Keratinocyte (primary cell): ENCODE results near the gene SHMT2. TPM values are rescaled to one million over a fixed set of nuclear protein-coding genes. Genes with fewer than 3 reads are reported as not detected.

ENCODE experiments used
- DNase-seq: peaks from one replicate; pipeline ENCODE4 v3.0.0-alpha.2; 2011; ENCODE audit warnings: low read depth, missing footprints, low spot score
- FAIRE-seq: peaks from 2 replicates; lab custom pipeline; 2011; peaks lifted over from hg19 to GRCh38; lab: Jason Lieb, UNC
- H2AFZ ChIP-seq: 2 replicates; pipeline ENCODE4 v1.6.0; 2012; ENCODE audit warnings: low read length, control low read depth, inconsistent platforms; ENCODE audit not compliant: control insufficient read depth
- H3K27ac ChIP-seq: 2 replicates; pipeline ENCODE4 v1.5.1; 2011; ENCODE audit warnings: low read length; ENCODE audit not compliant: control insufficient read depth, insufficient read depth
- H3K27me3 ChIP-seq: 3 replicates; pipeline ENCODE4 v1.6.0; 2011; ENCODE audit warnings: low read length; ENCODE audit not compliant: control insufficient read depth, insufficient read depth; ENCODE audit errors: extremely low read depth
- H3K36me3 ChIP-seq, 2 experiments: 2 replicates in 1 of 2; 3 replicates in 1 of 2; pipeline ENCODE4 v1.5.1; 2011; ENCODE audit warnings: low read length in 2 of 2, mild to moderate bottlenecking in 1 of 2; ENCODE audit not compliant: control insufficient read depth in 2 of 2, insufficient read depth in 2 of 2; ENCODE audit errors: extremely low read depth in 1 of 2
- H3K4me1 ChIP-seq: 3 replicates; pipeline ENCODE4 v1.5.1; 2011; ENCODE audit warnings: low read length; ENCODE audit not compliant: control insufficient read depth, insufficient read depth; ENCODE audit errors: extremely low read depth
- H3K4me2 ChIP-seq: 3 replicates; pipeline ENCODE4 v1.6.0; 2011; ENCODE audit warnings: low read depth, low read length; ENCODE audit not compliant: control insufficient read depth, insufficient read depth; ENCODE audit errors: extremely low read depth
- H3K4me3 ChIP-seq, 3 experiments: fragments of 200-600 bp in 1 of 3; sonication (generic) in 1 of 3; 2 replicates in 2 of 3; 3 replicates in 1 of 3; pipeline ENCODE4 v1.5.1; 2011 to 2016; ENCODE audit warnings: low read length in 3 of 3, mild to moderate bottlenecking in 3 of 3, control low read depth in 2 of 3, inconsistent platforms in 1 of 3, low read depth in 1 of 3, mixed read lengths in 1 of 3, mixed run types in 1 of 3, moderate library complexity in 1 of 3; ENCODE audit not compliant: control insufficient read depth in 2 of 3, insufficient read depth in 2 of 3; ENCODE audit errors: extremely low read depth in 1 of 3
- H3K79me2 ChIP-seq: 2 replicates; pipeline ENCODE4 v1.6.0; 2012; ENCODE audit warnings: low read length; ENCODE audit not compliant: control insufficient read depth, insufficient read depth
- H3K9ac ChIP-seq: 3 replicates; pipeline ENCODE4 v1.6.0; 2011; ENCODE audit warnings: low read length; ENCODE audit not compliant: control insufficient read depth, insufficient read depth; ENCODE audit errors: extremely low read depth
- H3K9me1 ChIP-seq: 3 replicates; pipeline ENCODE4 v1.6.0; 2011; ENCODE audit warnings: low read length; ENCODE audit not compliant: control insufficient read depth, insufficient read depth; ENCODE audit errors: extremely low read depth
- H3K9me3 ChIP-seq: 2 replicates; pipeline ENCODE4 v1.5.1; 2012; ENCODE audit warnings: low read depth, low read length; ENCODE audit not compliant: control insufficient read depth
- H4K20me1 ChIP-seq: 3 replicates; pipeline ENCODE4 v1.6.0; 2011; ENCODE audit warnings: low read length; ENCODE audit not compliant: control insufficient read depth, insufficient read depth; ENCODE audit errors: extremely low read depth
- EZH2 ChIP-seq: IDR thresholded peaks from one replicate; pipeline ENCODE4 v1.6.1; 2012; ENCODE audit warnings: inconsistent platforms, mild to moderate bottlenecking, low read length, moderate library complexity
- dilution Hi-C: fragments of 300-500 bp; cut with MboI; formaldehyde crosslinking; loops from one replicate; pipeline ENCODE4 v1.7.0; 2020; ENCODE audit warnings: low sequenced_read_pairs; ENCODE audit not compliant: extremely low pct_ligation_motif_present
- polyA plus RNA-seq, 5 experiments: library from polyadenylated mRNA; depleted of rRNA in 3 of 5; stranded (reverse) in 3 of 5; stranded (forward) in 1 of 5; unstranded in 1 of 5; fragments of >200 nt; gene quantifications; 1 replicate in 1 of 5; 2 replicates in 3 of 5; 3 replicates in 1 of 5; pipeline versions ENCODE4 v1.2.1 to v1.2.3, GENCODE V29; 2011 to 2012; ENCODE audit warnings: missing spikeins in 2 of 5, low read depth in 1 of 5, low replicate concordance in 1 of 5
- TF ChIP-seq, protein P1 (sequence below), 3 experiments: IDR thresholded peaks in 1 of 3; conservative IDR thresholded peaks in 1 of 3; optimal IDR thresholded peaks in 1 of 3; 2 replicates in 2 of 3; 3 replicates in 1 of 3; pipeline versions ENCODE3 to v1.5.1; 2011; ENCODE audit warnings: low read length in 3 of 3, mild to moderate bottlenecking in 3 of 3, moderate library complexity in 2 of 3, control low read depth in 1 of 3, inconsistent platforms in 1 of 3; ENCODE audit not compliant: insufficient read depth in 2 of 3; ENCODE audit errors: extremely low read depth in 1 of 3

SHMT2 gene
- polyA plus RNA-seq, 1 donor (not counting 4 experiments of a cell fraction or from before 2014, with no cell fraction given) = 128 TPM

DNA sequence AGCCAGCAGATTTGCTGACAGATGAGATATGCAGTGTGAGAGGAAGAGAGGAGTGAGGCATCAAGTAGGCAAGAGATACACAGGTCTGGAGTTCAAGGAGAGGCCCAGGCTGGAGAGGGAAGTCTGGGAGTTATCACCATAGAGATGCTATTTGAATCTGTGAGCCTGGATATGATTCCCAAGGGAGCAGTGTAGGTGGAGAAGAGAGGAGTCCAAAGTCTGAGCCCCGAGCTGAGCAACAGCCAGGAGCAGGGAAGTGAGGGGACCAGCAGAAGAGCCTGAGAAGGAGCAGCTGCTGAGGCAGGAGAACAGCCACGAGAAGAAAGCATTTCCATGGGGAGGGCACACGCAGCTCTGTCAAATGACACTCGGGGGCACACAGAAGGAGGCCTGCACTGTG, 33.1 kb upstream of the SHMT2 start:
- no peaks in the 10 kb centered on the region for H3K9me3 ChIP-seq
- H4K20me1 ChIP-seq = no peaks in the 10 kb centered on the region
- no peaks in the 10 kb centered on the region for H3K9me1 ChIP-seq
- H3K4me2 ChIP-seq = no peak overlapping the region
- peaks cover 0 to 47% of the 10 kb centered on the region in 2 experiments for H3K36me3 ChIP-seq
- no peak overlapping the region for H2AFZ ChIP-seq
- TF ChIP-seq, protein P1, sequence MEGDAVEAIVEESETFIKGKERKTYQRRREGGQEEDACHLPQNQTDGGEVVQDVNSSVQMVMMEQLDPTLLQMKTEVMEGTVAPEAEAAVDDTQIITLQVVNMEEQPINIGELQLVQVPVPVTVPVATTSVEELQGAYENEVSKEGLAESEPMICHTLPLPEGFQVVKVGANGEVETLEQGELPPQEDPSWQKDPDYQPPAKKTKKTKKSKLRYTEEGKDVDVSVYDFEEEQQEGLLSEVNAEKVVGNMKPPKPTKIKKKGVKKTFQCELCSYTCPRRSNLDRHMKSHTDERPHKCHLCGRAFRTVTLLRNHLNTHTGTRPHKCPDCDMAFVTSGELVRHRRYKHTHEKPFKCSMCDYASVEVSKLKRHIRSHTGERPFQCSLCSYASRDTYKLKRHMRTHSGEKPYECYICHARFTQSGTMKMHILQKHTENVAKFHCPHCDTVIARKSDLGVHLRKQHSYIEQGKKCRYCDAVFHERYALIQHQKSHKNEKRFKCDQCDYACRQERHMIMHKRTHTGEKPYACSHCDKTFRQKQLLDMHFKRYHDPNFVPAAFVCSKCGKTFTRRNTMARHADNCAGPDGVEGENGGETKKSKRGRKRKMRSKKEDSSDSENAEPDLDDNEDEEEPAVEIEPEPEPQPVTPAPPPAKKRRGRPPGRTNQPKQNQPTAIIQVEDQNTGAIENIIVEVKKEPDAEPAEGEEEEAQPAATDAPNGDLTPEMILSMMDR (optimal IDR thresholded peaks at IDR 0.05 in 1 of 3, IDR thresholded peaks at IDR 0.05 in 1 of 3, conservative IDR thresholded peaks at IDR 0.05 in 1 of 3; ENCODE audit: extremely low read depth in 1 of 3, insufficient read depth in 2 of 3, low read length in 3 of 3) = no peak
- no peak for TF ChIP-seq EZH2
- H3K4me1 ChIP-seq = no peaks in the 10 kb centered on the region
- DNase-seq = no peak
- dilution Hi-C loops = no loop called here
- H3K4me3 ChIP-seq = no peak overlapping the region
- no peaks in the 10 kb centered on the region for H3K79me2 ChIP-seq
- H3K9ac ChIP-seq = no peak overlapping the region
- no peaks in the 10 kb centered on the region for H3K27me3 ChIP-seq
- no peak overlapping the region for H3K27ac ChIP-seq
- no peak for FAIRE-seq

DNA sequence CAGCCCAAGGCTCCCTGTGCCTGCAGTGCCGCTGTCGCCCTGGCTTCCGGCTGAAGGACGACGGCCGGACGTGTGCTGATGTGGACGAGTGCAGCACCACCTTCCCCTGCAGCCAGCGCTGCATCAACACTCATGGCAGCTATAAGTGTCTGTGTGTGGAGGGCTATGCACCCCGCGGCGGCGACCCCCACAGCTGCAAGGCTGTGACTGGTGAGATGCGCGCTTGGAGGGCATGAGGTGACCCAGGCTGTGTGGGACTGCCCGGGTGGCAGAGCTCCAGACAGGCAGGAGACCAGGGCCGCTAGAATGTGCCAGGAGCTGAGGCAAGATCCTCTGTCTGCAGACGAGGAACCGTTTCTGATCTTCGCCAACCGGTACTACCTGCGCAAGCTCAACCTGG, 32.6 kb upstream of the SHMT2 start:
- H3K36me3 ChIP-seq = peaks cover 0 to 44% of the 10 kb centered on the region in 2 experiments
- FAIRE-seq = no peak
- dilution Hi-C loops = no loop called here

More for the DNA sequence above, 32.6 kb upstream of the SHMT2 start:
- no peak overlapping the region for H3K27ac ChIP-seq
- H2AFZ ChIP-seq = no peak overlapping the region
- H3K79me2 ChIP-seq = no peaks in the 10 kb centered on the region
- DNase-seq = no peak
- TF ChIP-seq EZH2 = no peak
- TF ChIP-seq, protein P1 (optimal IDR thresholded peaks at IDR 0.05 in 1 of 3, IDR thresholded peaks at IDR 0.05 in 1 of 3, conservative IDR thresholded peaks at IDR 0.05 in 1 of 3; ENCODE audit: extremely low read depth in 1 of 3, insufficient read depth in 2 of 3, low read length in 3 of 3) = no peak
- H3K9me1 ChIP-seq = no peaks in the 10 kb centered on the region
- H3K4me3 ChIP-seq = no peak overlapping the region
- H3K4me2 ChIP-seq = no peak overlapping the region
- H4K20me1 ChIP-seq = no peaks in the 10 kb centered on the region
- H3K9ac ChIP-seq = no peak overlapping the region
- no peaks in the 10 kb centered on the region for H3K9me3 ChIP-seq
- no peaks in the 10 kb centered on the region for H3K27me3 ChIP-seq
- no peaks in the 10 kb centered on the region for H3K4me1 ChIP-seq
